Osteoblast (primary cell): Measurements from ENCODE around the gene CDRT15. TPM values are rescaled to one million over a fixed set of nuclear protein-coding genes. Genes with fewer than 3 reads are reported as not detected.

Source experiments
- DNase-seq: peaks from one replicate; pipeline ENCODE4 v3.0.0; 2011; ENCODE audit warnings: low spot score, mixed read lengths; ENCODE audit not compliant: insufficient read length; ENCODE audit errors: missing footprints
- H2AFZ ChIP-seq: 2 replicates; pipeline ENCODE4 v1.6.0; 2011; ENCODE audit warnings: mild to moderate bottlenecking, low read length
- H3K27ac ChIP-seq: 2 replicates; pipeline ENCODE4 v1.5.1; 2011; ENCODE audit warnings: mild to moderate bottlenecking, low read depth, low read length, moderate library complexity
- H3K27me3 ChIP-seq: 2 replicates; pipeline ENCODE4 v1.6.0; 2012; ENCODE audit warnings: mild to moderate bottlenecking, control low read depth, inconsistent platforms, low read length, moderate library complexity; ENCODE audit not compliant: insufficient read depth
- H3K36me3 ChIP-seq: 2 replicates; pipeline ENCODE4 v1.5.1; 2011; ENCODE audit warnings: mild to moderate bottlenecking, low read length, control low read depth, moderate library complexity; ENCODE audit not compliant: insufficient read depth
- H3K4me1 ChIP-seq: 2 replicates; pipeline ENCODE4 v1.5.1; 2011; ENCODE audit warnings: mild to moderate bottlenecking, low read length, control low read depth, moderate library complexity; ENCODE audit not compliant: insufficient read depth
- H3K4me2 ChIP-seq: 2 replicates; pipeline ENCODE4 v1.6.0; 2011; ENCODE audit warnings: mild to moderate bottlenecking, low read length; ENCODE audit not compliant: insufficient read depth
- H3K4me3 ChIP-seq: fragments of 200-600 bp; sonication (generic); 3 replicates; pipeline ENCODE4 v1.5.1; 2012; ENCODE audit warnings: mild to moderate bottlenecking, low read length, inconsistent platforms; ENCODE audit not compliant: insufficient read depth
- H3K79me2 ChIP-seq: 2 replicates; pipeline ENCODE4 v1.6.0; 2012; ENCODE audit warnings: mild to moderate bottlenecking, low read length, control low read depth, inconsistent platforms; ENCODE audit not compliant: insufficient read depth
- H3K9me3 ChIP-seq: 2 replicates; pipeline ENCODE4 v1.5.1; 2011; ENCODE audit warnings: low read depth, low read length, control low read depth
- H4K20me1 ChIP-seq: 2 replicates; pipeline ENCODE4 v1.6.0; 2012; ENCODE audit warnings: mild to moderate bottlenecking, low read length, control low read depth; ENCODE audit not compliant: insufficient read depth
- CTCF ChIP-seq: IDR thresholded peaks from 2 replicates; pipeline ENCODE4 v1.5.1; 2011; ENCODE audit warnings: mild to moderate bottlenecking, low read depth, low read length, moderate library complexity; ENCODE audit errors: extremely low read depth
- total RNA-seq: library from RNA; depleted of rRNA; stranded (reverse); fragments of >200 nt; gene quantifications from 2 replicates; pipeline ENCODE4 v1.2.3, GENCODE V29; 2012

Gene CDRT15
- total RNA-seq, 1 donor: not detected

DNA sequence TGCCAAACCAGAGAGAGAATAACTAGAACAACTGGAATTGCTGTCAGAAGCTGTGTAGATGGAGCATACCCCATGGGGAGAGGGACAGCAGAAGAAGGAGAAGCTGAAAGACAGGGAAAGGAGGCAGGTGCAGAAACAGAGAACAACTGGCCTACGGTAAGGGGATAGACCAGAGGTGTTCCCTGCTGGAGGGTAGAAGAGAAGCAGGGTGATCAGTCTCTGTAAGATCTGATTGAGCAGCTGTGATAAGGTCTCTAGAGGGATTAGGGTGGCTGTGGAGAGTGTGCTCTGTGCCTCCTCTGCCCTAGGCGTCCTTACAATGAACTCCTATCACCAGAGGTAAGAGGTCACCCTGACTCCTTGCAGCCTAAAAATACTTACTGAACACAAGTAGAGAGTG is 33.8 kb upstream of the CDRT15 start:
- TF ChIP-seq CTCF: no peak
- H3K9me3 ChIP-seq: no peaks in the 10 kb centered on the region
- H4K20me1 ChIP-seq: no peaks in the 10 kb centered on the region
- H3K4me3 ChIP-seq: no peak overlapping the region
- H3K79me2 ChIP-seq: no peaks in the 10 kb centered on the region
- H3K4me2 ChIP-seq: no peak overlapping the region
- no peaks in the 10 kb centered on the region for H3K36me3 ChIP-seq
- no peak overlapping the region for H2AFZ ChIP-seq
- H3K4me1 ChIP-seq: no peaks in the 10 kb centered on the region
- H3K27me3 ChIP-seq: peaks cover 8% of the 10 kb centered on the region
- DNase-seq: no peak
- H3K27ac ChIP-seq: no peak overlapping the region

GRCh38 chr17:14269473-14269872 is 32.8 kb upstream of the CDRT15 start:
- no peak overlapping the region for H2AFZ ChIP-seq
- H3K4me2 ChIP-seq: no peak overlapping the region
- TF ChIP-seq CTCF: no peak
- H3K27ac ChIP-seq: no peak overlapping the region
- H3K9me3 ChIP-seq: no peaks in the 10 kb centered on the region
- no peaks in the 10 kb centered on the region for H3K4me1 ChIP-seq
- H3K4me3 ChIP-seq: no peak overlapping the region
- no peak for DNase-seq
- no peaks in the 10 kb centered on the region for H4K20me1 ChIP-seq
- H3K27me3 ChIP-seq: peaks cover 8% of the 10 kb centered on the region
- no peaks in the 10 kb centered on the region for H3K36me3 ChIP-seq
- no peaks in the 10 kb centered on the region for H3K79me2 ChIP-seq

DNA sequence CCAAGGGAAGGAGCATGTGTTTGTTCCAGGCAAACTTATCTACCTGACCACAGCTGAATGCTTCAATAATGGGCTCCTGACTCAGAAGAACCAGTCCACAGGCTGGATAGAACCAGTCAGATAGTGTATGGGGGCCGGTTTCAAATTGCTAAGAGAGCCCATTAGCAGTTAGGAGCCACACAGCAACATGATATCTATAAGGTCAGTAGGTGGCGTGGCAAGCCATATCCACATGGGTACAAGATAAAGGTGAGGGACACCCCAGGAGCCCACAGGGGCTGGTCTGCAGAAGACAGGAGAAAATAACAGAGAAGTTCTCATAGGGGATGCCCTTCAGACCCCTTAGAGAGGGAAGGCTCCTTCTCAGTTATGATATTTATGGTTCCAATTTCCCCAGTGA is 31.6 kb upstream of the CDRT15 start:
- no peak for TF ChIP-seq CTCF
- DNase-seq: no peak
- Histone ChIP-seq H3K4me3 (no peak overlapping the region), H4K20me1 (no peaks in the 10 kb centered on the region), H2AFZ (no peak overlapping the region), H3K9me3 (no peaks in the 10 kb centered on the region), H3K79me2 (no peaks in the 10 kb centered on the region), H3K27ac (no peak overlapping the region), H3K36me3 (no peaks in the 10 kb centered on the region), H3K27me3 (peaks cover 8% of the 10 kb centered on the region), H3K4me1 (no peaks in the 10 kb centered on the region), H3K4me2 (no peak overlapping the region)

GRCh38 chr17:14261406-14261805 is 24.7 kb upstream of the CDRT15 start:
- H3K4me2 ChIP-seq: no peak overlapping the region
- TF ChIP-seq CTCF: no peak
- no peaks in the 10 kb centered on the region for H3K4me1 ChIP-seq
- DNase-seq: no peak
- no peak overlapping the region for H3K27ac ChIP-seq
- no peak overlapping the region for H2AFZ ChIP-seq
- no peaks in the 10 kb centered on the region for H3K79me2 ChIP-seq
- no peaks in the 10 kb centered on the region for H4K20me1 ChIP-seq
- H3K27me3 ChIP-seq: no peaks in the 10 kb centered on the region
- H3K36me3 ChIP-seq: no peaks in the 10 kb centered on the region
- no peaks in the 10 kb centered on the region for H3K9me3 ChIP-seq
- no peak overlapping the region for H3K4me3 ChIP-seq
